Large intestine (tissue), 3 donors: ENCODE results near the gene MPZL2. TPM values are rescaled to one million over a fixed set of nuclear protein-coding genes. Genes with fewer than 3 reads are reported as not detected.

ENCODE experiments used
- DNase-seq, 2 donors: peaks; one replicate each; pipeline versions ENCODE4 v3.0.0 to v3.0.0-alpha.2; 2013
- H3K27ac ChIP-seq: one replicate; pipeline ENCODE4 v1.5.1; 2013; ENCODE audit warnings: low read length
- H3K27me3 ChIP-seq: 2 replicates; pipeline ENCODE4 v1.6.1; 2013; ENCODE audit warnings: low read length; ENCODE audit not compliant: control insufficient read depth, insufficient read depth
- H3K36me3 ChIP-seq: 2 replicates; pipeline ENCODE4 v1.6.1; 2013; ENCODE audit warnings: low read length; ENCODE audit not compliant: control insufficient read depth, insufficient read depth
- H3K4me1 ChIP-seq: one replicate; pipeline ENCODE4 v1.6.1; 2013; ENCODE audit warnings: low read length; ENCODE audit not compliant: control insufficient read depth, insufficient read depth
- H3K4me3 ChIP-seq: one replicate; pipeline ENCODE4 v1.5.1; 2013; ENCODE audit warnings: low read length
- H3K9me3 ChIP-seq: one replicate; pipeline ENCODE4 v1.6.1; 2013; ENCODE audit warnings: mild to moderate bottlenecking, low read depth, low read length, moderate library complexity; ENCODE audit not compliant: control insufficient read depth
- WGBS: methylation state at CpG from one replicate; pipeline ENCODE4 v1.1.5; 2013; ENCODE audit warnings: low lambda C conversion rate; ENCODE audit not compliant: insufficient coverage; 5-methylcytosine and 5-hydroxymethylcytosine counted together
- polyA plus RNA-seq: library from polyadenylated mRNA; unstranded; fragments of 120-200 nt; gene quantifications from one replicate; pipeline ENCODE4 v1.2.1, GENCODE V29; 2013

The MPZL2 gene
- polyA plus RNA-seq, 1 donor: 32.8 TPM

DNA sequence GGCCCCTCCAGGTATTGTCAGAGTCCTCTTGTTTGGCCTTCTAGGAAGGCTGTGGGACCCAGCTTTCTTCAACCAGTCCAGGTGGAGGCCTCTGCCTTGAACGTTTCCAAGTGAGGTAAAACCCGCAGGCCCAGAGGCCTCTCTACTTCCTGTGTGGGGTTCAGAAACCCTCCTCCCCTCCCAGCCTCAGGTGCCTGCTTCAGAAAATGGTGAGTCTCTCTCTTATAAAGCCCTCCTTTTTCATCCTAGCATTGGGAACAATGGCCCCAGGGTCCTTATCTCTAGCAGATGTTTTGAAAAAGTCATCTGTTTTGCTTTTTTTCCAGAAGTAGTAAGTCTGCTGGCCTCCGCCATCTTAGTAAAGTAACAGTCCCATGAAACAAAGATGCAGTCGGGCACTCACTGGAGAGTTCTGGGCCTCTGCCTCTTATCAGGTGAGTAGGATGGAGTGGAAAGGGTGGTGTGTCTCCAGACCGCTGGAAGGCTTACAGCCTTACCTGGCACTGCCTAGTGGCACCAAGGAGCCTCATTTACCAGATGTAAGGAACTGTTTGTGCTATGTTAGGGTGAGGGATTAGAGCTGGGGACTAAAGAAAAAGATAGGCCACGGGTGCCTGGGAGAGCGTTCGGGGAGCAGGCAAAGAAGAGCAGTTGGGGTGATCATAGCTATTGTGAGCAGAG, 40.6 kb upstream of the MPZL2 start, which contains the start of gene CD3E:
TSS of gene CD3E (plus strand) at position 163 of the 681 bp plus-strand sequence. CDS start at position 386, 223 bp downstream.
- Histone ChIP-seq H3K27ac (no peak within 1 kb of the TSS), H3K4me1 (no peaks in the 10 kb centered on the region), H3K27me3 (peaks cover 3% of the 10 kb centered on the region), H3K4me3 (no peak within 1 kb of the TSS), H3K36me3 (no peaks in the 10 kb centered on the region), H3K9me3 (no peaks in the 10 kb centered on the region)
- WGBS: no CpG with 5 or more reads among the region's 8 CpGs
- no peak for DNase-seq

GRCh38 chr11:118304227-118304567, 40.1 kb upstream of the MPZL2 start:
- Histone ChIP-seq H3K36me3 (no peaks in the 10 kb centered on the region), H3K27ac (no peak overlapping the region)
- no CpG with 5 or more reads among the region's 1 CpG for WGBS

GRCh38 chr11:118301600-118302195, 37.6 kb upstream of the MPZL2 start:
- no CpG with 5 or more reads among the region's 8 CpGs for WGBS
- Histone ChIP-seq H3K4me1 (no peaks in the 10 kb centered on the region), H3K9me3 (no peaks in the 10 kb centered on the region), H3K27me3 (peaks cover 3% of the 10 kb centered on the region), H3K27ac (no peak overlapping the region), H3K36me3 (no peaks in the 10 kb centered on the region), H3K4me3 (no peak overlapping the region)
- DNase-seq: no peak

More at GRCh38 chr11:118304227-118304567, 40.1 kb upstream of the MPZL2 start:
- Histone ChIP-seq H3K9me3 (no peaks in the 10 kb centered on the region), H3K27me3 (peaks cover 3% of the 10 kb centered on the region), H3K4me3 (no peak overlapping the region), H3K4me1 (no peaks in the 10 kb centered on the region)
- no peak for DNase-seq

DNA sequence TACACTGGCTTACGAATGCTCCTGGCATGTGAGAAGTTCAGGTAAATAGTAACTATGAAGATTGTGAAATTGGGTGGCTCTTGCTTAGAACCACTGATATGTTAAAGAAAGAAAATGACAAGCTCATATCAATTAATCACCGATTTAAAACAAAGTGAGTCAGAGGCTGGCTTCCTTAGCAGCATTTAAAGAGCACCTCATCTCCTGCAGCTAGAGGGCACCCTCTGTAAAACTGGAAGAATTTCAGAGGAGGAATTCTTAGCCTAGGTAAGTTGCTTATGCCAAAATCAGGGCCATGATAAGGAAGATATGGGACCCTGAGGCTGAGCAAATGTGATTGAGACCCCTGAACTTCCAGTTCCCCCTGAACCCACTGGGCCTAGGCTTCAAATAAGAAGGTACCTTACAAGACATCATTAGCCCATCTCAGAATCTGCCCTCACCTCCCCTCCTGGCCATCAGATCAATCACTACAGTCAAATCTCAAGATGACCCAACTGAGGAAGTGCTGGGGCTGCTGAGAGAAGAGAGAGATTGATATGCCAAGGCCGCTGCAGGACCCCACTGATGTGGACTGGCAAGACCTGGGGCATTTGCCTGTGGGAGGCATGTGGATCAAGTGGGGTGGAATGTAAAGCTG, 31.8 kb upstream of the MPZL2 start:
- Histone ChIP-seq H3K36me3 (no peaks in the 10 kb centered on the region), H3K4me1 (peaks cover 3% of the 10 kb centered on the region), H3K27me3 (no peaks in the 10 kb centered on the region), H3K9me3 (no peaks in the 10 kb centered on the region), H3K27ac (no peak overlapping the region), H3K4me3 (no peak overlapping the region)
- DNase-seq: peak; percentile 30 to 31
- 20% methylated on average over 1 of the region's 3 CpGs for WGBS

DNA sequence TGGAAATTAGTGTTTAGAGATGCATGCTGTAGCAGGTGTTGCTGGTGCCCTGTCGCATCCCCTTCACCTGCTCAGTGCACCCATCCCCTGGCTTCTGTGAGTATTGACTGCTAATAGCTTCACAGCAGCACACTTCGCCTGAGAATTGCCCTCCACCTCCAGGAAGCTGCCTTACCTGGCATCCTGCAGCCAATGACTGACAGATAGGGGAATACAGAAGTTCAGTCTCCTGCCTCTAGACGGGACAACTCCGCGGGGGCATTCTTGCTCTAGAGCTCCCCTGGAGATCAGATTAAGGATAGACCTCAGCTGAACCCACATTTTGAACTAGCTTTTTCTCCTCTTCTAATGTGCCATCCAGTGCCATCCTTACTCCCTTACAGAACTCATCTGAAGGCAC, 31.1 kb upstream of the MPZL2 start:
- no CpG with 5 or more reads among the region's 5 CpGs for WGBS
- no peak overlapping the region for H3K27ac ChIP-seq
- peaks cover 3% of the 10 kb centered on the region for H3K4me1 ChIP-seq

GRCh38 chr11:118294053-118294452, 30.0 kb upstream of the MPZL2 start:
- no peak overlapping the region for H3K4me3 ChIP-seq
- WGBS: 100% methylated on average over 2 of the region's 2 CpGs
- H3K4me1 ChIP-seq: peaks cover 3% of the 10 kb centered on the region
- H3K27me3 ChIP-seq: no peaks in the 10 kb centered on the region
- no peak for DNase-seq
- H3K9me3 ChIP-seq: no peaks in the 10 kb centered on the region
- H3K27ac ChIP-seq: no peak overlapping the region
- no peaks in the 10 kb centered on the region for H3K36me3 ChIP-seq

More for the DNA sequence above, 31.1 kb upstream of the MPZL2 start:
- Histone ChIP-seq H3K27me3 (no peaks in the 10 kb centered on the region), H3K36me3 (no peaks in the 10 kb centered on the region), H3K9me3 (no peaks in the 10 kb centered on the region), H3K4me3 (no peak overlapping the region)
- DNase-seq: no peak

- WGBS: 90% methylated on average over 2 of the region's 9 CpGs
- Histone ChIP-seq H3K4me3 (no peak overlapping the region), H3K27me3 (no peaks in the 10 kb centered on the region), H3K36me3 (no peaks in the 10 kb centered on the region), H3K27ac (no peak overlapping the region), H3K9me3 (no peaks in the 10 kb centered on the region), H3K4me1 (peaks cover 11% of the 10 kb centered on the region)
- no peak for DNase-seq
Observed at GRCh38 chr11:118291477-118292135, 27.5 kb upstream of the MPZL2 start.

- DNase-seq: peak; percentile 60 to 70
- H3K36me3 ChIP-seq: no peaks in the 10 kb centered on the region
- H3K4me3 ChIP-seq: no peak overlapping the region
- 100% methylated on average over 1 of the region's 9 CpGs for WGBS
- no peaks in the 10 kb centered on the region for H3K27me3 ChIP-seq
- peaks cover 9% of the 10 kb centered on the region for H3K4me1 ChIP-seq
- H3K27ac ChIP-seq: no peak overlapping the region
- H3K9me3 ChIP-seq: no peaks in the 10 kb centered on the region
Observed at GRCh38 chr11:118290923-118291322, 26.8 kb upstream of the MPZL2 start.

DNA sequence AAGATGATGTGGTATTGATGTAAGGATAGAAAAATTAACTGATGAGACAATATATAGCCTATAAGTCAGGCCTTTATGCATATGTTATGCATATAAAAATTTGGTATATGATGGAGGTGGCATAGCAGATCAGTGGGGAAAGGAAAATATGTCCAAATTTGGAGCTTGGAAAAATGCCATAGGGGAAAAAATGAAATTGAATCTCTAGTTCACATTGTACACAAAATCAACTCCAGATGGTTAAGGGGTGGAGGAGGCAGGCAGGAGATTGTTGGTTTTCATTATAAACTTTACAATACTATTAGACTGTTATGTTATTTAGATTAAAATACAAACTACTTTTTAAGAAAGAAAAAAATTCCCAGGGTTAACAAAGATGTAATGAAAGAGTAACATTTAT, 25.3 kb upstream of the MPZL2 start:
- Histone ChIP-seq H3K9me3 (no peaks in the 10 kb centered on the region), H3K27me3 (no peaks in the 10 kb centered on the region), H3K27ac (no peak overlapping the region), H3K36me3 (no peaks in the 10 kb centered on the region), H3K4me3 (no peak overlapping the region), H3K4me1 (peaks cover 8% of the 10 kb centered on the region)
- DNase-seq: no peak

DNA sequence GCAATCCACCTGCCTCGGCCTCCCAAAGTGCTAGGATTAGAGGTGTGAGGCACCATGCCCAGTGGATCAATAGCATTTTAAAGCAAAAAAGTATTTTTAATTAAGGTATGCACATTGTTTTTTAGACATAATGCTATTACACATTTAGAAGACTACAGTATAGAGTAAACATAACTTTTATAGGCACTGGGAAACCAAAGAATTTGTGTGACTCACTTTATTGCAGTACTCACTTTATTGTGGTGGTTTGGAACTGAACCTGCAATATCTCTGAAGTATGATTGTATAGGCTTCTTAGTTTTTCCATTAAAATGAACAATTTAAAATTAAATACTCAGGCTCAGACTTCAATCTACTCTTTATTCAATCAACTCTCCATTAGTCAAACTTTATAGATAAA, 22.9 kb upstream of the MPZL2 start:
- Histone ChIP-seq H3K36me3 (no peaks in the 10 kb centered on the region), H3K9me3 (no peaks in the 10 kb centered on the region), H3K4me3 (no peak overlapping the region), H3K27me3 (no peaks in the 10 kb centered on the region), H3K4me1 (peaks cover 26% of the 10 kb centered on the region), H3K27ac (peak overlapping the region; percentile 49)
- peak; percentile 16 to 59 for DNase-seq
- WGBS: no CpG with 5 or more reads among the region's 1 CpG
